Measurements from ENCODE around the gene MAPK1IP1L. TPM values are rescaled to one million over a fixed set of nuclear protein-coding genes. Genes with fewer than 3 reads are reported as not detected.

Gene MAPK1IP1L
- total and polyA plus RNA-seq, 10 donors, result 20.8 to 72.5 (median 60.6) TPM

GRCh38 chr14:55117803-55118441, 66.5 kb downstream of the MAPK1IP1L start:
- intact Hi-C loops (cut with DNase I; ENCODE audit: low total_unique reads), result no loop called here
- peak overlapping the region in 6 of 8 donors; percentile 28 to 76 (median 56) for H3K27ac ChIP-seq
- WGBS, 5 donors, result 45 to 74% (median 63%) methylated on average over 7 of the region's 7 CpGs

GRCh38 chr14:55118761-55119160, 67.3 kb downstream of the MAPK1IP1L start:
- H3K4me3 ChIP-seq, result no peak overlapping the region
- no peaks in the 10 kb centered on the region for H3K9me3 ChIP-seq
- 40 to 73% (median 63%) methylated on average over 3 of the region's 3 CpGs for WGBS, 5 donors
- H3K36me3 ChIP-seq, result no peaks in the 10 kb centered on the region
- intact Hi-C loops (cut with DNase I; ENCODE audit: low total_unique reads), result no loop called here
- DNase-seq, result no peak
- peak overlapping the region in 6 of 8 donors; percentile 3 to 76 (median 54) for H3K27ac ChIP-seq
- TF ChIP-seq CTCF (IDR thresholded peaks at IDR 0.05 in 8 of 11, conservative IDR thresholded peaks at IDR 0.05 in 3 of 11) (no peak), POLR2A (IDR thresholded peaks at IDR 0.05) (no peak), POLR2AphosphoS5 (IDR thresholded peaks at IDR 0.05) (no peak)
- H3K27me3 ChIP-seq (replicated peaks in 1 of 7), result no peaks in the 10 kb centered on the region
- peaks cover 11 to 94% (median 40%) of the 10 kb centered on the region in 6 donors for H3K4me1 ChIP-seq

More at GRCh38 chr14:55117803-55118441, 66.5 kb downstream of the MAPK1IP1L start:
- DNase-seq, result no peak
- H3K4me3 ChIP-seq, result no peak overlapping the region
- no peaks in the 10 kb centered on the region for H3K36me3 ChIP-seq
- no peaks in the 10 kb centered on the region for H3K9me3 ChIP-seq
- H3K4me1 ChIP-seq, result peaks cover 8 to 86% (median 34%) of the 10 kb centered on the region in 6 donors
- TF ChIP-seq POLR2A (IDR thresholded peaks at IDR 0.05), result no peak
- TF ChIP-seq CTCF (IDR thresholded peaks at IDR 0.05 in 8 of 11, conservative IDR thresholded peaks at IDR 0.05 in 3 of 11), result no peak
- H3K27me3 ChIP-seq (replicated peaks in 1 of 7), result no peaks in the 10 kb centered on the region

Other genes with a start within 250 kb of the MAPK1IP1L start
- gene GCH1, start 148.8 kb upstream of the MAPK1IP1L start, total RNA-seq, result 10 to 100 TPM; 11.2 to 23.3 (median 21.2) TPM
- gene GCH1, start 148.8 kb upstream of the MAPK1IP1L start, polyA plus RNA-seq, result 10 to 100 TPM; 12.1 to 21.2 (median 14.4) TPM
- 1 to 10 TPM; 2.8 to 6.3 (median 5.3) TPM for gene WDHD1, start 24.5 kb upstream of the MAPK1IP1L start, total RNA-seq
- gene WDHD1, start 24.5 kb upstream of the MAPK1IP1L start, polyA plus RNA-seq, result 1 to 10 TPM; 1.4 to 2.9 (median 2.3) TPM
- gene SOCS4, start 24.4 kb upstream of the MAPK1IP1L start, total RNA-seq, result 10 to 100 TPM; 20.0 to 26.3 (median 23.8) TPM
- gene SOCS4, start 24.4 kb upstream of the MAPK1IP1L start, polyA plus RNA-seq, result 1 to 10 TPM; 6.4 to 9.3 (median 7.7) TPM
- 10 to 100 TPM; 37.4 to 71.1 (median 48.8) TPM for gene LGALS3, start 77.6 kb downstream of the MAPK1IP1L start, total RNA-seq
- gene LGALS3, start 77.6 kb downstream of the MAPK1IP1L start, polyA plus RNA-seq, result 100 to 1,000 TPM in 1 of 3 donors, 10 to 100 TPM in 2; 61.1 to 201 (median 69.1) TPM
- gene DLGAP5, start 139.9 kb downstream of the MAPK1IP1L start, total RNA-seq, result 1 to 10 TPM; 1.6 to 8.1 (median 4.3) TPM
- 1 to 10 TPM in 2 of 3 donors, under 1 TPM in 1; 0.50 to 3.4 (median 1.6) TPM for gene DLGAP5, start 139.9 kb downstream of the MAPK1IP1L start, polyA plus RNA-seq
- 10 to 100 TPM; 23.8 to 46.0 (median 32.6) TPM for gene FBXO34, start 219.8 kb downstream of the MAPK1IP1L start, total RNA-seq
- gene FBXO34, start 219.8 kb downstream of the MAPK1IP1L start, polyA plus RNA-seq, result 1 to 10 TPM; 5.8 to 9.4 (median 7.9) TPM